Aorta (tissue), 5 donors: Measurements from ENCODE around the gene CSGALNACT2. TPM values are rescaled to one million over a fixed set of nuclear protein-coding genes. Genes with fewer than 3 reads are reported as not detected.

Experiments used
- ATAC-seq: fragments of 200-7000 bp; cut with Tn5 transposase; one replicate; pipeline ENCODE4 v1.9.1; 2022; ENCODE audit warnings: moderate library complexity; ENCODE audit not compliant: low FRiP score
- DNase-seq, 2 donors: peaks; one replicate each; pipeline ENCODE4 v3.0.0-alpha.2; 2020
- H3K27ac ChIP-seq, 2 donors: one replicate each; pipeline ENCODE4 v1.5.1; 2013; ENCODE audit warnings: low read length in 2 of 2, mild to moderate bottlenecking in 2 of 2, moderate library complexity in 2 of 2, control low read depth in 1 of 2, inconsistent platforms in 1 of 2, low read depth in 1 of 2
- H3K27me3 ChIP-seq, 2 donors: one replicate each; pipeline ENCODE4 v1.6.1; 2013; ENCODE audit warnings: control low read depth in 1 of 2, low read length in 1 of 2, mild to moderate bottlenecking in 1 of 2, moderate library complexity in 1 of 2; ENCODE audit not compliant: insufficient read depth in 2 of 2, control insufficient read depth in 1 of 2
- H3K36me3 ChIP-seq, 2 donors: one replicate each; pipeline ENCODE4 v1.6.1; 2013; ENCODE audit warnings: control low read depth in 1 of 2, low read length in 1 of 2, mild to moderate bottlenecking in 1 of 2; ENCODE audit not compliant: insufficient read depth in 2 of 2, control insufficient read depth in 1 of 2
- H3K4me1 ChIP-seq, 2 donors: one replicate each; pipeline ENCODE4 v1.6.1; 2013; ENCODE audit warnings: low read length in 2 of 2, control low read depth in 1 of 2, mild to moderate bottlenecking in 1 of 2, moderate library complexity in 1 of 2; ENCODE audit not compliant: insufficient read depth in 2 of 2, control insufficient read depth in 1 of 2
- H3K4me3 ChIP-seq, 2 donors: one replicate each; pipeline ENCODE4 v1.5.1; 2013; ENCODE audit warnings: low read length in 2 of 2, control low read depth in 1 of 2, mild to moderate bottlenecking in 1 of 2
- H3K9me3 ChIP-seq: one replicate; pipeline ENCODE4 v1.6.1; 2013; ENCODE audit warnings: mild to moderate bottlenecking, low read length; ENCODE audit not compliant: control insufficient read depth
- WGBS, 2 donors: extraction: QIAGEN DNeasy Blood & Tissue Kit; methylation state at CpG; one replicate each; pipeline ENCODE4 v1.1.7; 2013; 5-methylcytosine and 5-hydroxymethylcytosine counted together
- intact Hi-C, 2 donors: fragments of 100-400 bp; cut with DNase I; formaldehyde crosslinking; loops; one replicate each; pipeline versions ENCODE4 v1.14.2 to v1.15.0; 2022
- polyA plus RNA-seq, 2 donors: library from polyadenylated mRNA; stranded (reverse); fragments of 200-250 nt; gene quantifications; one replicate each; pipeline ENCODE4 v1.2.3, GENCODE V29; 2013
- total RNA-seq, 2 donors: library from RNA; stranded (reverse); fragmentation: NEBNext Ultra II Directional; extraction: Animal tissue kit (Norgen Biotek cat#: 25700); gene quantifications; one replicate each; pipeline ENCODE4 v1.2.1, GENCODE V29; 2021
- donor health status: healthy with polysubstance abuse.
- donor health status: Bipolar disorder and iron deficiency.
- donor health status: DM: no; HTN: no; CAD: no.
- donor health status: DM: no; HTN: no; CAD: no.
- donor health status: DM: yes; HTN: yes; CAD: no.

The CSGALNACT2 gene
- total and polyA plus RNA-seq, 4 donors = 18.2 to 35.8 (median 26.4) TPM

DNA sequence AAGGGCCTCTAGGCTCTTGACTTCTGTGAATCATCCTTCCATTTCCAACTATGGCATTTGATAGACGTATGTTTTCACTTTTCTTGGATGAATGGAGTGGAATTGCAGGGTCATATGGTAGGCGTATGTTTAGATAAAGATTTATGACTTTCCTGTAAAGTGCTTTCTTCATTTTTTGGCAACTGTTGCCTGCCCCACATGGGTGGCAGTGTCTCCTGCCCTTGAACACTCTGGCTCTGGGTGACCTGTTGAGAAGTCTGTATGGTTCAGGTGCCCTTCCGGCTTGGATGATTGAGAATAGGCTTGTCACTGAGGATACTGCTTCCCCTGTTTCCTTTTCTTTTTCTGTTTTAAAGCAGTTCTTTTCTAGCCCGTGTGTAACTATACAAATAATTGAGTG, 38.3 kb upstream of the CSGALNACT2 start:
- Histone ChIP-seq H3K4me1 (no peaks in the 10 kb centered on the region), H3K27me3 (no peaks in the 10 kb centered on the region), H3K9me3 (no peaks in the 10 kb centered on the region), H3K36me3 (no peaks in the 10 kb centered on the region), H3K4me3 (no peak overlapping the region), H3K27ac (no peak overlapping the region)
- DNase-seq (no peak), ATAC-seq (no peak)
- intact Hi-C loops = loop anchor here in 1 of 2 donors (10.0 kb wide), 1 partner anchor 345 kb away; no protein-coding TSS in a partner anchor
- 50 to 64% methylated on average over 4 of the region's 4 CpGs for WGBS, 2 donors

DNA sequence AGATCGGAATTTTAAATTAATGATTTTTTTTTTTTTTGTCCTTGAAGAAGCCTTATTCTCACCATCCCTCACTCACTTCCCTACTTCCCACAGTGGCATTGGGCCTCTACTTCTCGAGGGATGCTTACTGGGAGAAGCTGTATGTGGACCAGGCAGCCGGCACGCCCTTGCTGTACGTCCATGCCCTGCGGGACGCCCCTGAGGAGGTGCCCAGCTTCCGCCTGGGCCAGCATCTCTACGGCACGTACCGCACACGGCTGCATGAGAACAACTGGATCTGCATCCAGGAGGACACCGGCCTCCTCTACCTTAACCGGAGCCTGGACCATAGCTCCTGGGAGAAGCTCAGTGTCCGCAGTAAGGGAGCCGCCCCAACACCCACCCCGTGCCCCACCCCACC, 37.9 kb upstream of the CSGALNACT2 start:
- no peak for DNase-seq
- Histone ChIP-seq H3K4me1 (no peaks in the 10 kb centered on the region), H3K27ac (no peak overlapping the region), H3K9me3 (no peaks in the 10 kb centered on the region), H3K4me3 (no peak overlapping the region), H3K36me3 (no peaks in the 10 kb centered on the region), H3K27me3 (no peaks in the 10 kb centered on the region)
- intact Hi-C loops = loop anchor here in 1 of 2 donors (10.0 kb wide), 1 partner anchor 346 kb away; no protein-coding TSS in a partner anchor
- WGBS, 2 donors = 88 to 91% methylated on average over 17 of the region's 17 CpGs
- ATAC-seq = no peak

DNA sequence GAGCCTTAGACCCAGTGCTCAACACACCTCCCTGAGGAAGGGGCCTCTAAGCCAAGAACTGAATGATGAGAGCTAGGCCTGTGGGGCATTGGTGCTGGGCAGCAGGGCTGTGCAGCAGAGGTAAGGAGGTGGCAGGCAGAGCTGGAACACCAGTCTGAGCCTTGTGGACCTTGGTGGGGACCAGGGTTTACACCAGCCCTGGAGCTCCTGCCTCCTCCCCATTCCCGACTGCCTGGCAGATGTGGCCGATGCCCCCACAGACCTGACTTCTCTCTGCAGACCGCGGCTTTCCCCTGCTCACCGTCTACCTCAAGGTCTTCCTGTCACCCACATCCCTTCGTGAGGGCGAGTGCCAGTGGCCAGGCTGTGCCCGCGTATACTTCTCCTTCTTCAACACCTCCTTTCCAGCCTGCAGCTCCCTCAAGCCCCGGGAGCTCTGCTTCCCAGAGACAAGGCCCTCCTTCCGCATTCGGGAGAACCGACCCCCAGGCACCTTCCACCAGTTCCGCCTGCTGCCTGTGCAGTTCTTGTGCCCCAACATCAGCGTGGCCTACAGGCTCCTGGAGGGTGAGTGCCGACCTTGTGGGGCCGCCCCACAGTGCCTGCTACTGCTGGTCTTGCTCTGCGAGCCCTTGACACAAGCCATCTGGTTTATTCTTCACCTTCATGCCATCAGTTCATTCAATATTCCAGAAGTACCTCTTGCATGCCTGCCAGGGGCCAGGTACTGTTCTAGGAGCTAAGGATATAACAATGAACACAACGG, 36.0 kb upstream of the CSGALNACT2 start:
- Histone ChIP-seq H3K27ac (no peak overlapping the region), H3K4me3 (no peak overlapping the region), H3K9me3 (no peaks in the 10 kb centered on the region), H3K27me3 (no peaks in the 10 kb centered on the region), H3K4me1 (no peaks in the 10 kb centered on the region), H3K36me3 (no peaks in the 10 kb centered on the region)
- WGBS, 2 donors = 83 to 85% methylated on average over 18 to 19 of the region's 19 CpGs
- ATAC-seq = no peak
- no peak for DNase-seq
- intact Hi-C loops = loop anchor here in 1 of 2 donors (10.0 kb wide), 1 partner anchor 347 kb away; no protein-coding TSS in a partner anchor

DNA sequence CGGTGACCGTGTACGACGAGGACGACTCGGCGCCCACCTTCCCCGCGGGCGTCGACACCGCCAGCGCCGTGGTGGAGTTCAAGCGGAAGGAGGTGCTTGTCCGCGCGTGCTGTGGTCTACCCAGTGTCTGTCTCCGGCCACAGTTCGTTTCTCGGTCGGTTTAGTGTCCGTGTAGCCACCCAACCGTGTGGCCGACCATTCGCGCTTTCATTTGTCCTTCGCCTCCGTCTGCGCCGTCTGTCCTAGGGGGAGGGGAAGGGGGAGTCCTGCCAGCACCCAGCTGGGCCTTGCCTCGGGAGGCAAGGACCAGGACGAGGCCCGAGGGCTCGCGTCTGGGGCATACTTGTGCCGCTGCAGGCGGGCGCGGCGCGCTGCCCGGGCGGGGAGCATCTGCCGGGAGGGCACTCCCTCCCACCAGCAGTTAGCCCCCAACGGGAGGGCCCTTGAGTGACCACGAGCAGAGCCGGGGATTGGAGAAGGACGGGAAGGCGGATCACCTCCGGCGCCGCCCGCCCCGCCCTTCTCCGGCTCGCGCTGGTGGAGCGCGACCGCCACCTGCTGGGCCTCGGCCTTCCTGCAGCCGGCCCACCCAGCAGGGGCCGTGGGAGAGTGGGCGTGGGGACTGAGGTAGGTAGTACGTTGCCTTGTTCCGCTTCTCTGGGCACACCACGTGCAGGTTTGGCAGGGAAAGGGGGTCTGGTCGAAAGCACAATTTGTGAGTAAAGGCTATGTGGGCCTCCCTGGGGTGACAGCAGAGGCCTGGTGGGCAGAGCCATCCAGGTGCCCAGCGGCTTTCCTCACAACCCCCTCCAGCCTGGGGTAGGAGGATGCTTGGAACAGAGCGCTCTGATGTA, 32.9 kb upstream of the CSGALNACT2 start:
- Histone ChIP-seq H3K36me3 (no peaks in the 10 kb centered on the region), H3K4me1 (no peaks in the 10 kb centered on the region), H3K27me3 (no peaks in the 10 kb centered on the region), H3K4me3 (peak overlapping the region in 1 of 2 donors; percentile 23), H3K27ac (no peak overlapping the region), H3K9me3 (no peaks in the 10 kb centered on the region)
- DNase-seq (peak; percentile 79 to 91), ATAC-seq (peak; percentile 96)
- 2 to 3% methylated on average over 66 to 71 of the region's 71 CpGs for whole genome bisulfite sequencing, 2 donors
- intact Hi-C loops = loop anchor here (1.0 to 10.0 kb wide), 4 partner anchors 239 to 353 kb away; no protein-coding TSS in a partner anchor

DNA sequence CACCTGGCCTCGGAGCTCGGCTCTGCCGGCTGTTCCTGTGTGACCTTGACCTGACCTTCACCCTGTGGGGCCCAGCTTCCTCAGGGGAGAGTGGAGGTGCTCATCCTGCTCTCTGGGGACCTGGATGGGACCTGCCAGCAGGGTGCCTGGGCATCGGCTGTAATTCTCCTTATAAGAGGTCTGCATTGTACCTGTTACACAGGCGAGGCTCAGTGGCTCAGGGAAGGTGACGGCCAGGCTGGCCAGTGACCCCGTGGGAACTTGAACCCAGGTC, 32.4 kb upstream of the CSGALNACT2 start:
- Histone ChIP-seq H3K9me3 (no peaks in the 10 kb centered on the region), H3K36me3 (no peaks in the 10 kb centered on the region), H3K4me3 (no peak overlapping the region), H3K27ac (no peak overlapping the region), H3K4me1 (no peaks in the 10 kb centered on the region), H3K27me3 (no peaks in the 10 kb centered on the region)
- DNase-seq (no peak), ATAC-seq (no peak)
- WGBS, 2 donors = 50 to 56% methylated on average over 7 of the region's 7 CpGs
- intact Hi-C loops = loop anchor here (1.0 to 10.0 kb wide), 4 partner anchors 239 to 353 kb away; no protein-coding TSS in a partner anchor

DNA sequence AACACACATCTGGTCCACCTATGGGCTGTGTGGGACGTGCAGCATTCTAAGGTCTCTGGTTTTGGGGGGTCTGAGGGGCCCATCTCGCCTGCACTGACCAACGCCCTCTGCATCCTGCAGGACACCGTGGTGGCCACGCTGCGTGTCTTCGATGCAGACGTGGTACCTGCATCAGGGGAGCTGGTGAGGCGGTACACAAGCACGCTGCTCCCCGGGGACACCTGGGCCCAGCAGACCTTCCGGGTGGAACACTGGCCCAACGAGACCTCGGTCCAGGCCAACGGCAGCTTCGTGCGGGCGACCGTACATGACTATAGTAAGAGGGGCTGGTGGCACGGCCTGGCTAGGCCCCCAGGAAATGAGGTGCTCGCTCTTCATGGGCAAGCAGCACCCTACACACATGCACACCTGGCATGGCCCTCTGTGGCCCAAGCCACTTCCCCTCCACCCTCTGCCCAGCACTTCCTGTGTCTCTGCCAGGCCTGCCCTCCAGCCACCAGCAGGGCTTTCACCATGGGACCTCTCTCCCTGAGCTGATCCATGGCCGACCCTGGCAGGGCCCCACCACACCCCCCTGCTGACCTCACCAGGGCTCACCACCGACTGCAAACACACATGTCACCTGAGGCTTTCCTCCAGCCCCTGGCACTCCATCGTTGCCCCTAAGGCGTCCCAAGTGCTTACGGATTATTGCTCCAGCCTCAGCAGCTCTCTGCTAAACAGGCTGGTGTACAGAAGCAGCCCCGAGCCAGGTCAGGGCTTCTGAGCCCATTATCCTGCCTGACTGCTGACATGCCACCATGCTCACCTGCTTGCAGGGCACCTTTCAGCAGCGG, 31.8 kb upstream of the CSGALNACT2 start:
- DNase-seq (no peak), ATAC-seq (no peak)
- no peak overlapping the region for H3K27ac ChIP-seq
- H3K4me1 ChIP-seq = no peaks in the 10 kb centered on the region
- H3K27me3 ChIP-seq = no peaks in the 10 kb centered on the region
- WGBS, 2 donors = 87 to 91% methylated on average over 28 of the region's 28 CpGs
- intact Hi-C loops = loop anchor here in 1 of 2 donors (10.0 kb wide), 1 partner anchor 352 kb away; no protein-coding TSS in a partner anchor
- no peaks in the 10 kb centered on the region for H3K36me3 ChIP-seq
- no peaks in the 10 kb centered on the region for H3K9me3 ChIP-seq
- no peak overlapping the region for H3K4me3 ChIP-seq

DNA sequence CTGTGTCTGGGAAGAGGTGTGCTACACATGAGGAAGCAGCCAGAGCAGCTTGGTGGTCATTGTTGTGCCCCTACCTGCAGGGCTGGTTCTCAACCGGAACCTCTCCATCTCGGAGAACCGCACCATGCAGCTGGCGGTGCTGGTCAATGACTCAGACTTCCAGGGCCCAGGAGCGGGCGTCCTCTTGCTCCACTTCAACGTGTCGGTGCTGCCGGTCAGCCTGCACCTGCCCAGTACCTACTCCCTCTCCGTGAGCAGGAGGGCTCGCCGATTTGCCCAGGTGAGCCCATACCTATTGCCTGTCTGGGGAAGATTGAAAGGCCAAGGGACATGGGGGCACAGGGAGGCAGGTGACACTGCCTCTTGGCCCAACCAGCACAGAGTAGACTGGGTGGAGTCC, 29.3 kb upstream of the CSGALNACT2 start:
- no peak overlapping the region for H3K27ac ChIP-seq
- H3K36me3 ChIP-seq = no peaks in the 10 kb centered on the region
- DNase-seq (peak in 1 of 2 donors; percentile 66), ATAC-seq (no peak)
- intact Hi-C loops = loop anchor here in 1 of 2 donors (10.0 kb wide), 1 partner anchor 354 kb away; no protein-coding TSS in a partner anchor
- H3K4me3 ChIP-seq = no peak overlapping the region
- WGBS, 2 donors = 94% methylated on average over 12 of the region's 12 CpGs
- H3K4me1 ChIP-seq = no peaks in the 10 kb centered on the region
- no peaks in the 10 kb centered on the region for H3K27me3 ChIP-seq
- no peaks in the 10 kb centered on the region for H3K9me3 ChIP-seq

DNA sequence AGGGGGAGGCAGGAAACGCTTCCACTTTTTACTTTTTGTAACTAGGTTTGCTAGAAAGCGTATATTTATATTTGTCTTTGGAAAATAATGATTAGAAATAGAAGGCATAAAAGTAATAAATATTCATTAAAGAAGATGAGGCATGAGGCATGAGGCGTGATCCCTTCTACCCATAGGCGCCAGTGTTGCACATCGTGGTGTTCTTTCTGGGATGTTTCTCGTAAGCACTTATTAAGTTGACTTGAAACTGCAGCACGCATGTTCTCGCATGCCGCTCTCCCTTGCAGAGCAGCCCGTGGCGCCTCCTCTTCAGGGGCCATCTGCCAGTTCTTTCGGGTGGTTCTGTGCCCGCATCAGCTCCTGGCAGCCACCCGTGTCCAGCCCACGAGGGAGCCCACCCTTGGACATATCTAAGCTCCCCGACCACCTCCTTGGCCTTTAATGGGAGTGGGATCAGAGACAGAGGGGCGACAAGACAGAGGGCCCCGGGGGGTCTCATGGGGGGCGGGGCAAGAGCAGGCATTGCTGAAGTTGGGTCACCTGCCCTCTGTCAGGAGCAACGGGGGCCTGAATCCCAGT, 28.5 kb upstream of the CSGALNACT2 start:
- no peaks in the 10 kb centered on the region for H3K9me3 ChIP-seq
- H3K36me3 ChIP-seq = no peaks in the 10 kb centered on the region
- ATAC-seq (no peak), DNase-seq (peak in 1 of 2 donors; percentile 43)
- no peaks in the 10 kb centered on the region for H3K4me1 ChIP-seq
- no peak overlapping the region for H3K27ac ChIP-seq
- H3K27me3 ChIP-seq = no peaks in the 10 kb centered on the region
- intact Hi-C loops = loop anchor here in 1 of 2 donors (10.0 kb wide), 1 partner anchor 355 kb away; no protein-coding TSS in a partner anchor
- WGBS, 2 donors = 79 to 84% methylated on average over 20 of the region's 20 CpGs
- no peak overlapping the region for H3K4me3 ChIP-seq
